LNCaP clone FGC (cell line): ENCODE measurements around the gene SLC6A12.

Experiments
- DNase-seq: peaks from one replicate; pipeline ENCODE4 v3.0.0-alpha.2; 2011; ENCODE audit warnings: low read depth
- H3K4me3 ChIP-seq: 2 replicates; pipeline ENCODE4 v1.5.1; 2011; ENCODE audit warnings: mild to moderate bottlenecking, low read depth, low read length, control low read depth
- TF ChIP-seq, protein P1 (sequence below): IDR thresholded peaks from 2 replicates; pipeline ENCODE4 v1.5.1; 2012; ENCODE audit warnings: mild to moderate bottlenecking; ENCODE audit not compliant: control insufficient read depth, insufficient read depth; ENCODE audit errors: extremely low read depth

SLC6A12 gene

DNA sequence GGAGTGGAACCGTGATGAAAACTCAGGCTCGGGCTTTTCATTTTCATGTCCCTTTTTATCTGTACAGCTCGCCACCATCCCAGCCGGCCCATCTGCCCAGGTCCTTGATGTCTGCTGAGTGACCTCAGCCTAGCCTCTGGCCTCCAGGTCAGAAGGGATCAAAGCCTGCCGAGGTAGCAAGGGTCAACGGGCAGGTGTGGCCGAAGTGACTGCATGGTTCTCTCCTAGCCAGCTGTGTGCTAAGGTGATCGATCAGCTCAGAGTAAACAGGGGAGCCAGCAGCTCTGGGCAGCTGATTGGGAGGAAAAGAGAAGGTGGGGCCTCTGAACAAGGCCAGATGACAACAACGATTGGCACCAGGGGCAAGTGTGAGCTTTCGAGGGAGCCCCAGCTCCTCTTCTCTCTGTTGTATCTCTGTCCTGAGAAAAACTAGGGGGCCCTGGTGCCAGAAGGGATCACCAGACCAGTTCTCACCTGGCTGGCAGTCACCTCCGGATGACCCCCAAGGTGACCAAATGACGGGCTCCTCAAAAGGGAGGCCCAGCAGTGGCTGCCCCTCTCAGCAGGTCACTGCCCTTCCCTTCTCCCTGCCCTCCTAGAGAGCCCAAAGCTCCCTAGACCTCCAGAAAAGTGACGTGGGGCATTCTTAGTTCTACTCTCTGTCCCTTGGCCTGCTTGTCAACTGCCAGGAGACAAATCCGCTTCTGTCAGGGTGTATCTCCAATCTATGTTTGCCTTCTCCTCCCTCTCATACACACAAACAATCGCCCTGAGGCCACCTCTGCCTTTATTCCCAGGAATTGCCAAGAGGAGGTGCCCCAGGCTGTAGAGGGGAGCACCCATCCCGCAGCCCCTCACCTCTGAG, 3.4 kb downstream of the SLC6A12 start:
- no peak for DNase-seq
- TF ChIP-seq, protein P1, sequence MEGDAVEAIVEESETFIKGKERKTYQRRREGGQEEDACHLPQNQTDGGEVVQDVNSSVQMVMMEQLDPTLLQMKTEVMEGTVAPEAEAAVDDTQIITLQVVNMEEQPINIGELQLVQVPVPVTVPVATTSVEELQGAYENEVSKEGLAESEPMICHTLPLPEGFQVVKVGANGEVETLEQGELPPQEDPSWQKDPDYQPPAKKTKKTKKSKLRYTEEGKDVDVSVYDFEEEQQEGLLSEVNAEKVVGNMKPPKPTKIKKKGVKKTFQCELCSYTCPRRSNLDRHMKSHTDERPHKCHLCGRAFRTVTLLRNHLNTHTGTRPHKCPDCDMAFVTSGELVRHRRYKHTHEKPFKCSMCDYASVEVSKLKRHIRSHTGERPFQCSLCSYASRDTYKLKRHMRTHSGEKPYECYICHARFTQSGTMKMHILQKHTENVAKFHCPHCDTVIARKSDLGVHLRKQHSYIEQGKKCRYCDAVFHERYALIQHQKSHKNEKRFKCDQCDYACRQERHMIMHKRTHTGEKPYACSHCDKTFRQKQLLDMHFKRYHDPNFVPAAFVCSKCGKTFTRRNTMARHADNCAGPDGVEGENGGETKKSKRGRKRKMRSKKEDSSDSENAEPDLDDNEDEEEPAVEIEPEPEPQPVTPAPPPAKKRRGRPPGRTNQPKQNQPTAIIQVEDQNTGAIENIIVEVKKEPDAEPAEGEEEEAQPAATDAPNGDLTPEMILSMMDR = no peak

DNA sequence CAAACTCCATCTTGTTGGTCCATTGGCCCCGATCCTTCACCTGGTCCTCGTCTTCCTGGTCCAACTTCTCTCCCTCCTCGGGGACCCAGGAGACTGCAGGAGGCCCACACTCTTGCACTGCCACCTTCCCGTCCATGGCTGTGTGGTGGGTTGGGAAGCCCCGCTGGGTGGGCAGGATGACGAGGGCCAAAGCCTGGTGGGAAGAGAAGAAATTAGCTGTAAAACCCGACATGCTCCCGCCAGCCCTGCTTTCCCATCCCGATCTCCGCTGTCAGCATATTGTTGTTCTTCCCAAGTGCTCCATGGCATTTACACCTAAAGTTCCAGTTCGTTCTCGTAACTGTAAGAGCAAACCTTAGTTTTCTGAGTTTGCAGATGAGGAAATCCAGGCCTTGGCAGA, 4.1 kb downstream of the SLC6A12 start:
- no peak for DNase-seq
- H3K4me3 ChIP-seq = no peak overlapping the region
- TF ChIP-seq, protein P1 = no peak

More for the DNA sequence above, 3.4 kb downstream of the SLC6A12 start:
- H3K4me3 ChIP-seq = no peak overlapping the region

DNA sequence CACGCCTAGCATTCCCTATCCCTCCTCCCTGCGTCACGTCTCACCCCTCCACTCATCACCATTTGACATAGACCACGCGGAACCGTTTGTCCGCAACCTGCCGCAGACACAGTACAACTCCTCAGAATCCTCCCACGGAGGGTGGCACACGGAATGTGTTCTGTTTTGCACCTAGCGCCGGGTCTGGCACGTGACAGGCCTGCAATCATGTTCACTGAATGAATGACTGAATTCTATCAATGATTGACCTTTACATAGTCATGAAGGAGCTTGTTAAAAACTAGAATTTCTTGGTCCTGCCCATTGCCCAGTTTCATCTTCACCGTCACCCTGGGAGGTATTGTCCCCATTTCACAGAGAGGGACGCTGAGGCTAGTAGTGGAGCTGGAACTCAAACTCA, 4.7 kb downstream of the SLC6A12 start:
- TF ChIP-seq, protein P1 = no peak
- H3K4me3 ChIP-seq = no peak overlapping the region
- no peak for DNase-seq

DNA sequence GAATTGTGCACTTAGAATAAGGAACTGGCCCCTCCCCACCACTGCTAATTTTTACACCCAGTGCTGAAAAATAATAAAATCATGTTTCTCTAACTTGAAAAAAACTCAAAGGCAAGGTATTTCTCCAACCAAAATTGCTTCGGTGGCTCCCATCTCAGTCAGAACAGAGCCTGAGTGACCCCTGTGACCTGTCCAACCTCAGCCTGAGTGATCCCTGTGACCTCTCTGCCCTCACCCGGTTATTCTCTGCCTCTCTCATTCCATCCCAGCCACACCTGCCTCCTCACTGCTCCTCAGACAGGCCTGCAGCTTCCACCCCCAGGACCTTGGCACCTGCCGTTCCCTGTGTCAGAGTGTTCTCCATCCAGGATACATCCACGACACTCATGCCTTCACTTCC, 5.1 kb downstream of the SLC6A12 start:
- no peak for DNase-seq
- TF ChIP-seq, protein P1 = no peak
- no peak overlapping the region for H3K4me3 ChIP-seq

DNA sequence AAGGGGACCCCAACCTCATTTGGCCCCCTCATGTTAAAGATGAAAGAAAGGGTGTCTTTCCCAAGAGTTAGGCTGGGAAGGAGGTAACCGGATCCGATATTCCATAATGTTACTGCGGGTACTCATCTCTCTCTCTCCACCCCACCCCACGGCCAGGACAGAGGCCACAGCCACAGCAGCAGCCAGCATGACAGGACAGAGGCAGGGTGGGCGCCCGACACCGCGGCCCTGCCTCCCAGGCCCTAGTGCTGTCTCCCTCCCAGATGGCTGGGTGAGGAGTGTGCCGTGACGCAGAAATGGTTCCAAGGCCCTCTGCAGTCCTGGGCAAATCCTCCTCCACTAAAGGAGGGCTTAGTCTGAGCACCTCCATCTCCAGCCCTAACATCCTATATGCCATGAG, 6.2 kb downstream of the SLC6A12 start:
- TF ChIP-seq, protein P1 = no peak
- no peak for DNase-seq
- no peak overlapping the region for H3K4me3 ChIP-seq

DNA sequence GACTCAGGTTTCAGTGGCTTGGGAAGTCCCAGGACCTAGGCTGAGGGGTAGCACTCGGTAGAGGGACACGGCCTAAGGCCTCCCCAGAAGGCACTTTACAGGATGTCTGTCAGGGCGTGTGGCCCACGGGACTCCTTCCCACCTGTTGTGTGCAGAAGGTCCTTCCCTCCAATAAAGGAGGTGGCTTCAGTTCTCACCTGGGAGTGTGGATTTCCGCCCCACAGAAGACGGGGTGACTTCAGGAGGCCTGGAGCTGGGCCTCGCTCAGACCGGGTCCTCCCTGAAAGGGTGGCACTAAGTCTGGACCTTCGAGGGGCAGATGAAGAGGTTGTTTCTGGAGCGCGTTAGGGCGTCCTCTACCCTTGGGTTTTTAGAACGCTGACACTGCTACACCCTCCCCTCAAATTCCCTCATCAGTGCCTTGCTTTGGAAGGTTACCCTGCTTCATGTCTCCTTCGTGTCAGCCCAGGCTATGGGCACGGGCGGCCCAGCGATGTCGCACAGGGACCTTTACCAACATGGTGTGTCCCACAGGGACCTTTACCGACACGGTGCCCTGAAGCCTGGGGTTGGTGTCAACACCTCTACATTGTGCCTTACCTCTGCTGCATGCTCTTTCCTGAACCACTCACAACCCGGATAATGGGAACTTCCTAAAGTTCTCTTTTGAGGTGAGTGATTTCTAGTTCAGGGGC, 7.1 kb downstream of the SLC6A12 start:
- DNase-seq = no peak
- TF ChIP-seq, protein P1 = no peak

More for the DNA sequence above, 7.1 kb downstream of the SLC6A12 start:
- H3K4me3 ChIP-seq = no peak overlapping the region
